SIG-M5 (cell line): Measurements from ENCODE around the gene FOXS1.

ENCODE experiments used
- DNase-seq: peaks from one replicate; lab custom pipeline; 2025; lab: John Stamatoyannopoulos, UW

The FOXS1 gene

DNA sequence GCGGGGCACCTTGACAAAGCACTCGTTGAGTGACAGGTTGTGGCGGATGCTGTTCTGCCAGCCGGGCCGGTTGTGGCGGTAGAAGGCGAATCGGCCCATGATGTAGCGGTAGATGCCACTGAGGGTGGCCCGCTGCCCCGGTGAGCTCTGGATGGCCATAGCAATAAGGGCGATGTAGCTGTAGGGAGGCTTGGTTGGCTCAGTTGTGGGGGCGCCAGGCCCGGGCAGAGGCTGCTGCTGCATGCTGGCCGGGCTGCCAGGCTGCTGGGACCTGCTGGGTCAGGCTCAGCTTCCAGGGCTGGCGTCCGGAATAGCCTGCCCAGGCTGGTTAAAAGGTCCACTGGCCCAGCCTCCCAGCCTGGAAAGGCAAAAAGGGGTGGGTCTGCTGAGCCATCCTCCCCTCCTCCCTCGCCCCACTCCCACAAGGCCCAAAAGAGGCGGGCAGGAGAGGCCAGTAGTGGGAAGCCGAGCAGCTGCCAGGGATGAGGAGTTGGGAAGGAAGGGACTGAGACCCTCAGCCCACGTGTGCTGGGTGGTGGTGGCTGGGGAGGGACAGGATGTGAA is at the start of gene FOXS1:
Gene FOXS1, minus strand, starts transcription at position 305 of the 564 bp plus-strand sequence. Its CDS starts 62 bp downstream, at position 243.
- no peak for DNase-seq

DNA sequence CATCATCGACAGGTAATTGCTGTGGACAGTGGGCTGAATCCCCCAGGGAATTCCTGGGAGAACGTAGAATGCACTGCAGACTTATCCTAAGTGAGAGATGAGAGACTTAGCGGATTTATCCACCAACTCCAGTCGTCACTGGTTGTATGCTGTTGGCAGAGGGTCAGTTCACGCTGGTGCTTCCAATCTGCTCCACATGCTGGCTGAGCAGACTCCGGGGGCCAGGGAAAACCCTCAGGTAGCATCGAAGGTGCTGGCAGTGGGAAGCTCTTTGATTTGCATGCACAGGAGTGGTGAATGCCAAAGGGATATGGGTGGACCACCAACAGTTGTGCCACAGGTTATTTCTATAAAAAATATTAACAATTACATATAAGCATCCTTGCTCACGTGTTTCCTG is 45.2 kb upstream of the FOXS1 start:
- no peak for DNase-seq

GRCh38 chr20:31883829-31884228 is 38.4 kb upstream of the FOXS1 start:
- no peak for DNase-seq

GRCh38 chr20:31881945-31882344 is 36.5 kb upstream of the FOXS1 start:
- no peak for DNase-seq

DNA sequence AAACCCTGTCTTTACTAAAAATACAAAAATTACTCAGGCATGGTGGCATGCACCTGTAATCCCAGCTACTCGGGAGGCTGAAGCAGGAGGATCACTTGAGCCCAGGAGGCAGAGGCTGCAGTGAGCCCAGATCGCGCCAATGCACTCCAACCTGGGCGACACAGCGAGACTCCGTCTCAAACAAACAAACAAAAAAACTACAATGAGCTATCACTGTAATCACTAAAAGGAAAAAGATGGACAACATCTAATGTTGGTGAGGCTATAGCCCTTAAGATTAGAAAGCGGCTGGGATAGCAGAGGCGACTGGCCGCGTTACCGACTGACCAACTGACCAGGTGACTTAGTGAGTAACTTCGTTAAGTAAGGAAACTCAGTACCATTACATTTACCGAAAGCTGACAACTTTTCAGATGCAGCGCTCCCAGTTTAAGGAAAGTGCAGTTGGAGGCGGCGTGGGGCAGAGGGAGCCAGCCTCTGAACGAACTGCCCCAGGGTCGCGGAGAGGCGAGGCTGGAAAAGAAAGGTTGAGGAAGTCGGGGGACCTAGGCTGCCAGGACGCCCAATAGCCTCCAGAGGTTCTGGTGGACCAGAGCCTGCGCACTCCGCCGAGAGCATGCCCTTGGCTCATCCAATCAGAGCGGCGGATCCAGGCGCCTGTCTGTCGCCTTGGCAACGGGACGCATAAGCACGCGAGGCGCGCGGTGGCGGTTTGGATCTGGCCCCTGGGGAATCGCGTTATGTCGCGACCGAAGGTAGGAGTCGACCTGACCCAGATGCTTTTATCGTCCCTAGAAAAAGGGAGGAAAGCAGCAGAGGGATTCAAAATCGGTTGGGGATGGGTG is 34.0 kb upstream of the FOXS1 start:
- DNase-seq: peak; percentile 64

DNA sequence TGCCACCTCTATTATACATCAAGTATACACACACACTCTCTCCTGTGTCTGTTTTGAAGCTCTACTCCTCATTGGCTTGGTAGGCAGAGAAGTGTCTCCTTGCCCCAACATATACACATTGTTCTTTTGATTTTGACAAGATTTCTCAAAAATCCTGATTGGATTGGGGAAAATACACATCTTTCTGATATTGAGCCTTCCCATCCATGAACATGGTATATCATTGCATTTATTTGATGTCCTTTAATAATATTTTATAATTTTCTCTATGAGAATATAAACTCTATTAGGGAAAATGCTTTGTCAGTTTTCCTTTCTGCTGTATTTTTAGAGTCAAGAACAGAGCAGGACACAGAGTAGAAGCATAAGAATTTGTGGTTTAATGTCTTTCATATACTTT is 32.3 kb upstream of the FOXS1 start:
- DNase-seq: no peak

DNA sequence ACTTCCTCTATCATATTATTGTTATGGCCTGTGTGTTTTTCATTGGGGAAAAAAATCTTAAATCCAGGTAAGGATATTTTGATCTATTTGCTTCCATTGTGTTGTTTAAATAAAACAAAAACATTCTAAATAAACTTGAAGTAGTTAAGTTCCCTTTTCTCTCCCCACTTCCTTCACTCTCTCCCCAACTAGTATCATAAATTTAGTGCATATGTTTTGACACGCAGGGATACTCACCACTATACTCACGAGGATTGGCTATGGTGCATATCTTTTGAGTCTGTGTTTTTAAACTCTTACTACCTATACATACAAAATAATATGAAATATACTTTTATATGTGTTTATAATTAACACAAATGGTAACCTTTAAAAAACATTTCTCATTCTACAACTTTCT is 30.3 kb upstream of the FOXS1 start:
- no peak for DNase-seq

DNA sequence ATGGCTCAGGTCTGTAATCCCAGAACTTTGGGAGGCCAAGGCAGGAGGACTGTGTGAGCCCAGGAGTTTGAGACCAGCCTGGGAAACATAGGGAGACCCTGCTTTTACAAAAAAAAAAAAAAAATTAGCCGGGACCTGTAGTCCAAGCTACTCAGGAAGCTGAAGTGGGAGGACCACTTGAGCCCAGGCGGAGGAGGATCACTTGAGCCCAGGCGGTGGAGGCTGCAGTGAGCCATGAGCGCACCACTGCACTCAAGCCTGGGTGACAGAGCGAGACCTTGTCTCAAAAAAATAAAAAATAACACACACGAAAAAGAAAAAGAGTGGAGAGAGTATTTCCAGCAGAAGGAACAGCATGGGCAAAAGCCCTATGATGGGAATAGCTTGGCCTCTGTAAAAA is 27.0 kb upstream of the FOXS1 start:
- DNase-seq: no peak

DNA sequence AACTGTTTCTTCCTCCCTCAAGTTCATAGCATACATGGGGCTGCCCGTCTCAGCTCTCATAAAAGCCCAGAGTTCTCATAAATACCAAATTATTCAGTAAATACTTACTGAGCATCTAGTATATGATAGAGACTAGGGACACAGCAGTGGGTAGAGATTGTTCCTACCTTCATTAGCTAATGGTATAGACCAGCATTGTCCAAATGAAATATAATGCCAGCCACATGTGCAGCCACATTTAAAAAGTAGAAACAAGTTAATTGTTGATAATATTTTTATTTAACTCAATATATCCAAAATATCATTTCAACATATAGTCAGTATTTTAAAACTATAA is 26.2 kb upstream of the FOXS1 start:
- no peak for DNase-seq

- no peak for DNase-seq
These were observed 25.6 kb upstream of the FOXS1 start for GRCh38 chr20:31870726-31871617.

DNA sequence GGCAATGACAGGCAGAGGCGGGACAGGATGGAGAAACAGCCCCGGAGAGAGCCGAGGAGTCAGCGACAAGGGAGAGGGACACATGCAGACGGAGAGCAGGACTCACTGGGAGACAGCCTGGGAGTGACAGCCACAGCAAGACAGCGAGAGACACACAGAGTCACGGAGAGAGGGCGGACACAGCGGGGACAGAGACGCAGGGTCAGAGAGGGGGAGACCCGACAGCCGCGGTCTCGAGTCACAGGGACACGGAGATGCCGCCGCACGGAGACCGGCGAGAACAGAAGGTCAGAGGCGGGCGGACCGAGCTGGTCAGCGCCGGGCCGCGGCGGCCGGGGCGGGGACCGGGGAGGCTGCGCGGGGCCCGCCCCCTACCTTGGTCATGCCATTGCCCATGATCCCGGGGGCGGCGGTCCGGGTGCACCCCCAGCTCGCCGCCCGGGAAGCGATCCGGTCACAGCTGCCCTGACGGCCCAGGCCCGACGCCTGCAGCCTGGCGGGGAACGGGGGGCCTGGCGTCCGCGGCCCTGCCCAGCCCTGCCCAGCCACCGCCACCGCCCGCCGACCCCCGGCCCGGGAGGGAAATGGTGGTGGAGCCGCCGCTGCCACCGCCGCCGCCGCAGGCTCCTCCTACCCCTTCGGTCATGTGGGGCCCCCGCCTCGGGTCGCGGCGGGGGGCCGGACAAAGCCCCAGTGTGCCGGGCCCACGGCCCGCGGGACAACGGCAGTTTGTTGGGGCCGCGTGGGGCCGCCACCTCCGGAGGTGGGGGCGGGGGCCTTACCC is 24.7 kb upstream of the FOXS1 start, which contains the start of the genes DUSP15 and TTLL9:
Gene DUSP15, minus strand, starts transcription at position 586 of the 784 bp plus-strand sequence. Its CDS starts 190 bp downstream, at position 396.
Gene TTLL9, plus strand, starts transcription at position 693 of the 784 bp plus-strand sequence. CDS start 493 bp downstream, outside the sequence.
- no peak for DNase-seq

DNA sequence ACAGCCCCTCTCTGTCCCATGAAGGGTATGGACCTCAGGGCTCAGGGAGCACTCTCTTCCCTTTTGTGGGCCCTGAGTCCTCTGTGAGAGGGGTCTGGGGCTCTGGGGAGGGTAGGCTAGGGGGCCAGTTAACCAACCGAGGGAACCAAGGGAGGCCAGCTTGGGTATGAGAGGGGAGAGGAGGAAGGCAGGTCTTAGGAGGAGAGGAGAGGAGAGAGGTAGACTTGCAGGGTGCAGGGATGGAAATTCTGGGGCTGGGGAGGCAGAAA is 24.2 kb upstream of the FOXS1 start:
- DNase-seq: no peak

DNA sequence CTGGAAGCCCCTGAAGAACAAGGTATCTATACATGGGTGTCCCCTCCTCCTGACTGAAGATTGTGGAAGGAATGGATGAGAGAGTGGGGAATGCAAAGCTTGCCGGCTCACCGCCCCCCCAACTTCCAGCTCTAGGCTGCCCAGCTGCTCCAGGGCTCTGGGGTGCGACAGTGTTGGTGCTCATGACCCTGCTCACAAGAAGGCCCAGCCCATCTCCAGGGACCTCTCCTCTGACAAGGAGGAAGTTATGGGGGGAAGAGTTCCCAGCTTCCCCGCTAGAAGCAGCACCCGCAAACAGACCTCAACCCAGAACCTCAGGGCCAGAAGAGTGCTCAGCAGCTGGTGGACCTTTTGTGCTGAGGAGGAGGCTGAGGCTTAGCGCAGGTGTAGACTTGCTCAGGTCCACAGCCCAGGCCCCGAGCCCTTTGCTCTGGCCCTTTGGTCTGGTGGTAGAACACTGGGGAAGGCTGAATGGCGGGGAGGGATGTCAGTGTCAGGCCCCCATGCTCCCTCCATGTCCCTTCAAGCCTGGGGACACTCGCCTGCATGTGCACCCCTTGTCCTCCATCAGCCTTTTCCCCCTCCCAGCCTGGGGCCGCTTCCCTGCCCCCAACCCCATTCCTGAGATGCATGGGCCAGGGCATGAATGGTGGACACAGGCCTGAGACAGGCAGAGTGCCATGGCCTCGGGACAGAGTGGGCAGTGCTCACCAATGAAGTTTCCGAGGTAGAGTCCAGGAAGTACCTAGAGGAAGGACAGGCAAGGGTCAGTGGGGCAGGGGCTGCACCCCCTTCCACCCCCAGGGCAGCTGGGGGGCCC is 23.7 kb upstream of the FOXS1 start:
- DNase-seq: no peak

GRCh38 chr20:31866221-31866620 is 20.8 kb upstream of the FOXS1 start:
- DNase-seq: no peak

DNA sequence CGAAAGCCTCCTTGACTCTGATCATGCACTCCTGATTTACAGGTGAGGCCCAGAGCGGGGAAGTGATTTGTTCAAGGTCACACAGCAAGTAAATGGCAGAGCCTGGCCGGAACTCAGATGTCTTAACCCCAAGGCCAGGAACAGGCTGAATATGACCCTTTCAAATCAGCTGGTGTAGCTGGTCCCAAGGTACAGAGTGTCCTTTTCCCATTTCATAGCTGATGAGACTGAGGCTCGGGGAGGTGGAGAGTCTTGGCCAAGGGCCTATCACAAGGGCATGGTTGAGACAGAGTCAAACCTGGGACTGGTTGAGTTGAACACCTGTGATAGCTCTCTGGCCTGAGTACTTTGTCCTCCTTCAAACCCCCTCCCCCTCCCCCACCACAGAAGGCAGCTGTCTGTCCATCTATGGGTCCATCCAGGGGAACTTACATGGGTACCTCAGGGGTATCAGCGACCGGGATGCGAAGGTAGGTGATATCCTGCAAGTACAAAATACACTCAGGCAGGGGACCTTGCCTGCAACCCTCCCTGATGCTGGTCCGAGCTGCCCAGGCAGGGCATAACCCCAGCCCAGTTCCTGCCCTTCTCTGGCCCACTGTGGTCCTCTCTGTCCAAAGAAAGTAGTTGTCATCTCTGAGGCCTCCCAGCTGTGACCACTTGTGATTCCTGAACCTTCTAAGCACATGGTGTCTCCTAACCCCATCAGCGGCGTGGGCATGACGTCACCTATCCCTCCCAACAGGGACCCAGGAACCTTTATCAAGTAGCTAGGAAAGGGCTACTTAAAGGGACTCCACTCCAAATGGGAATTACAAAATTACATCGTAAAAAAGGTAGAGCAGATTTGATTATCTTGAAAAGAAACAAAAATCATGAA is 19.4 kb upstream of the FOXS1 start:
- no peak for DNase-seq

GRCh38 chr20:31863296-31864085 is 18.1 kb upstream of the FOXS1 start:
- no peak for DNase-seq

DNA sequence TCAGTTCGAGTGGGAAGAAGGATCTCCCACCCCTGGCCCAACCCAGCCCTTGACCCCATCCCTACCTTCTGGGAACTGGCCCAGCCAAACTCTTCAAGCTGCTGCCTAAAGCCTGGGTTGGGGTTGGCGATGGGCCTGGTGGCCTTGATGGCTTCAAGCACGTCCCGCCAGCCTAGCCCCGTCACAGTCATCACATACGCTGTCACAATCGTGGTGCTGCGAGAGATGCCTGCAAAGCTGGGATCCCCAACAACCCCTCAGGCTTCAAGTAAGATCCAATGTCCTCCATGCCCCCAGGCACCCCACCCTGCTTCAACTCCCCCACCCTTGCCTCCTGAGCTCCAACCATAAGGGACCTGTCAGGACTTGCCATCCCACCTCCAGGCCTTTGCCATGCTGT is 17.1 kb upstream of the FOXS1 start:
- DNase-seq: no peak

GRCh38 chr20:31862157-31862470 is 16.7 kb upstream of the FOXS1 start:
- DNase-seq: no peak

DNA sequence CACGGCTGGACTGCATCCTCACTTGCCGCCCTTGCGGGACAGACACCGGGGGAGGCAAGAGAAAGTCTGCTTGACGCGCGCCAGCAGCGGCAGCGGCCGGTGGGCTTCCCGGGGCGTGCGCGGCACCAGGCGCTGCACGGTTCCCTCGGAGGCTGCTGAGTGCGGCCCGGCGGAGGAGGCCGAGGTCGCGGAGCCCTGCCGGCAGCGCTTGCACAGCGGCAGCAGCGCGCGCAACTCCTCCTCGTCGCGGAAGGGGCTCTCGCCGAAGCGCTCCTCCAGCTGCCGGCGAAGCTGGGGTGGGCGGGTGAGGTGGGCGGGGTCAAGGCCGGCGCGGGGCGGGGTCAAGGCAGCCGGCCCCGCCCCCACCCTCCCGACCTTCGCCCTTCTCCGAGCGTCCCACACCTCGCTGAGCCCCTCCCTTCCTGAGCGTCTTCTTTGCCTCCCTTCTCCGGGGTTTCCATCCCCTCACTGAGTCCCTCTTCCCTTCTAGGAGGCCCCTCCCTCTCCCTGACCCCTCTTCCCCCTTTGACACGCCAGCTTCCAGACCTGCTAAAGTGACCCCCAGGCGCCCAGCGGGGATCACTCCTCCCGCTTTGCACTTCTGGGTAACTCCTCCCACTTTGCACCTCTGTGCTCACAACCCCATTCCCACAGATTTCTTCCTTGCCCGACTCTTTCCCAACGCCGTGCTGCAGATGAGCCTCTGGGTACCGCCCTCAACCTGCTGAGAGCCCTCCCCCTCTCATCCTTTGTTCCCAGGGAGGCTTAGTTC is 16.2 kb upstream of the FOXS1 start:
- no peak for DNase-seq
